ACC112 (cell line): ENCODE data around the gene RBM6.

ENCODE experiments used
- H2AFZ ChIP-seq: fragments of 200-600 bp; sonication (generic); one replicate; pipeline ENCODE4 v1.6.0; 2017; ENCODE audit warnings: antibody characterized with exemption, low read length; ENCODE audit not compliant: unreplicated experiment
- H3K27ac ChIP-seq: fragments of 200-600 bp; sonication (generic); 2 replicates; pipeline ENCODE4 v1.5.1; 2014; ENCODE audit warnings: low read depth, mild to moderate bottlenecking, antibody characterized with exemption, low read length, moderate library complexity
- H3K27me3 ChIP-seq: fragments of 200-600 bp; sonication (generic); 2 replicates; pipeline ENCODE4 v1.6.1; 2014; ENCODE audit warnings: mild to moderate bottlenecking, antibody characterized with exemption, low read length, moderate library complexity, mixed read lengths; ENCODE audit not compliant: insufficient read depth
- H3K36me3 ChIP-seq: fragments of 200-600 bp; sonication (generic); 2 replicates; pipeline ENCODE4 v1.6.1; 2016; ENCODE audit warnings: mild to moderate bottlenecking, antibody characterized with exemption, low read length, moderate library complexity, mixed read lengths; ENCODE audit not compliant: insufficient read depth
- H3K4me1 ChIP-seq: fragments of 200-600 bp; sonication (generic); one replicate; pipeline ENCODE4 v1.6.1; 2016; ENCODE audit warnings: low read length, mixed read lengths; ENCODE audit not compliant: insufficient read depth, unreplicated experiment, control insufficient read depth
- H3K4me3 ChIP-seq: fragments of 200-600 bp; sonication (generic); 2 replicates; pipeline ENCODE4 v1.5.1; 2014; ENCODE audit warnings: mild to moderate bottlenecking, low read depth, low read length
- H3K79me2 ChIP-seq: fragments of 200-600 bp; sonication (generic); one replicate; pipeline ENCODE4 v1.6.0; 2016; ENCODE audit warnings: low read length; ENCODE audit not compliant: control insufficient read depth, unreplicated experiment, insufficient read depth

RBM6 gene

GRCh38 chr3:50126287-50127211, 186.6 kb downstream of the RBM6 start:
- H3K36me3 ChIP-seq, result no peaks in the 10 kb centered on the region
- H2AFZ ChIP-seq, result no peak overlapping the region
- no peak overlapping the region for H3K4me3 ChIP-seq
- no peak overlapping the region for H3K27ac ChIP-seq
- H3K4me1 ChIP-seq, result peaks cover 12% of the 10 kb centered on the region
- no peaks in the 10 kb centered on the region for H3K27me3 ChIP-seq
- no peaks in the 10 kb centered on the region for H3K79me2 ChIP-seq
